GM12878 (cell line): Measurements from ENCODE around the gene CDH16. TPM values are rescaled to one million over a fixed set of nuclear protein-coding genes. Genes with fewer than 3 reads are reported as not detected.

Experiments used
- BCL3 ChIP-seq: IDR thresholded peaks from 2 replicates; pipeline ENCODE4 v1.6.1; 2011; ENCODE audit warnings: borderline replicate concordance, low read depth, mild to moderate bottlenecking, moderate library complexity, low read length; ENCODE audit not compliant: insufficient read depth, poor library complexity, severe bottlenecking
- BHLHE40 ChIP-seq, 2 experiments: fragments of 450-650 bp in 1 of 2; IDR thresholded peaks; 2 replicates each; pipeline ENCODE4 v1.6.1; 2011 to 2017; ENCODE audit warnings: low read depth in 2 of 2, borderline replicate concordance in 1 of 2, improper control_type of control experiment in 1 of 2, low read length in 1 of 2, mild to moderate bottlenecking in 1 of 2
- CHD2 ChIP-seq: IDR thresholded peaks from 2 replicates; pipeline ENCODE4 v1.6.1; 2011; ENCODE audit warnings: low read depth, low read length, improper control_type of control experiment, borderline replicate concordance
- CUX1 ChIP-seq: IDR thresholded peaks from 2 replicates; pipeline ENCODE4 v1.6.1; 2012; ENCODE audit warnings: improper control_type of control experiment, low read depth, low read length; ENCODE audit not compliant: insufficient replicate concordance
- ETV6 ChIP-seq, 2 experiments: fragments of 450-650 bp in 1 of 2; IDR thresholded peaks in 1 of 2; conservative IDR thresholded peaks in 1 of 2; 2 replicates each; pipeline ENCODE4 v1.6.1; 2014; ENCODE audit warnings: antibody characterized with exemption in 1 of 2, borderline replicate concordance in 1 of 2, low read depth in 1 of 2, mild to moderate bottlenecking in 1 of 2, moderate library complexity in 1 of 2
- HCFC1 ChIP-seq: fragments of 150-350 bp; IDR thresholded peaks from 2 replicates; pipeline ENCODE4 v1.6.1; 2014; ENCODE audit warnings: low read length
- HDAC6 ChIP-seq: fragments of 200-600 bp; sonication (generic); IDR thresholded peaks from one replicate; pipeline ENCODE4 v1.8.0; 2017; ENCODE audit warnings: antibody characterized with exemption; ENCODE audit not compliant: unreplicated experiment
- JUND ChIP-seq: IDR thresholded peaks from 2 replicates; pipeline ENCODE4 v1.6.1; 2012; ENCODE audit warnings: low read depth, mild to moderate bottlenecking, low read length, improper control_type of control experiment, moderate library complexity
- LARP7 ChIP-seq: fragments of 450-650 bp; IDR thresholded peaks from 2 replicates; pipeline ENCODE4 v1.6.1; 2017; ENCODE audit warnings: mild to moderate bottlenecking
- MEF2B ChIP-seq: fragments of 450-650 bp; IDR thresholded peaks from 2 replicates; pipeline ENCODE4 v1.6.1; 2018; ENCODE audit warnings: mild to moderate bottlenecking, moderate library complexity; ENCODE audit not compliant: partially characterized antibody, poor library complexity, severe bottlenecking
- MTA3 ChIP-seq: IDR thresholded peaks from 2 replicates; pipeline ENCODE4 v1.6.1; 2012; ENCODE audit warnings: low read length, inconsistent platforms, borderline replicate concordance
- NFYA ChIP-seq: IDR thresholded peaks from 2 replicates; pipeline ENCODE4 v1.6.1; 2011; ENCODE audit warnings: low read depth, mild to moderate bottlenecking, low read length, improper control_type of control experiment, borderline replicate concordance
- PKNOX1 ChIP-seq: fragments of 450-650 bp; IDR thresholded peaks from 2 replicates; pipeline ENCODE4 v1.6.1; 2016; ENCODE audit warnings: mild to moderate bottlenecking
- PML ChIP-seq: IDR thresholded peaks from 2 replicates; pipeline ENCODE4 v1.6.1; 2012; ENCODE audit warnings: low read length, inconsistent platforms
- POLR2AphosphoS5 ChIP-seq: IDR thresholded peaks from 2 replicates; pipeline ENCODE4 v1.6.1; 2011; ENCODE audit warnings: mild to moderate bottlenecking, low read length, inconsistent platforms
- SMAD5 ChIP-seq: IDR thresholded peaks from 2 replicates; pipeline ENCODE4 v1.6.1; 2016; ENCODE audit warnings: antibody characterized with exemption, low read depth
- ZBTB4 ChIP-seq: fragments of 450-650 bp; formaldehyde crosslinking; IDR thresholded peaks from 2 replicates; pipeline ENCODE4 v1.4.0; 2022; ENCODE audit warnings: mild to moderate bottlenecking, moderate library complexity
- ZNF384 ChIP-seq: IDR thresholded peaks from 2 replicates; pipeline ENCODE4 v1.6.1; 2012; ENCODE audit warnings: low read depth, mild to moderate bottlenecking, low read length, improper control_type of control experiment, borderline replicate concordance
- polyA plus RNA-seq, 11 experiments: library from polyadenylated mRNA; depleted of rRNA in 4 of 11; unstranded in 6 of 11; stranded (reverse) in 5 of 11; fragments of >200 nt; fragmentation: Nextera tagmentation in 4 of 11; fragmentation: Illumina TruSeq in 1 of 11; extraction: Ambion mirVana in 4 of 11; extraction: Trizol in 1 of 11; gene quantifications; 1 replicate in 1 of 11; 2 replicates in 10 of 11; pipeline versions ENCODE4 v1.2.1 to v1.2.3, GENCODE V29; 2011 to 2016; ENCODE audit warnings: inconsistent platforms in 2 of 11, missing spikeins in 2 of 11, low read depth in 1 of 11
- total RNA-seq, 4 experiments: library from RNA; depleted of rRNA in 3 of 4; stranded (reverse); fragments of >200 nt in 3 of 4; fragmentation: Illumina TruSeq in 1 of 4; extraction: Trizol in 1 of 4; gene quantifications; 2 replicates each; pipeline versions ENCODE4 v1.2.1 to v1.2.3, GENCODE V29; 2013 to 2021

The CDH16 gene
- total and polyA plus RNA-seq, 10 of the 15 experiments (the other 5 are each of a cell fraction or from before 2014, with no cell fraction given): 0.05 TPM; not detected in 9

- TF ChIP-seq CUX1: no peak
- TF ChIP-seq ZBTB4 (CRISPR knock-in tag): no peak
- peak in 1 of 2 experiments; percentile 56; a peak in 2 of 4 replicates for TF ChIP-seq BHLHE40 (IDR thresholded peaks at IDR 0.05; ENCODE audit: borderline replicate concordance in 1 of 2, low read depth in 2 of 2, low read length in 1 of 2)
- no peak for TF ChIP-seq ZNF384
- TF ChIP-seq HCFC1: no peak
- no peak for TF ChIP-seq JUND
- no peak for TF ChIP-seq MTA3
- no peak for TF ChIP-seq BCL3
- TF ChIP-seq PML: no peak
- no peak for TF ChIP-seq CHD2
- peak; percentile 66 for TF ChIP-seq LARP7
- no peak for TF ChIP-seq ETV6 (conservative IDR thresholded peaks at IDR 0.05 in 1 of 2, IDR thresholded peaks at IDR 0.05 in 1 of 2; ENCODE audit: borderline replicate concordance in 1 of 2, low read depth in 1 of 2)
- no peak for TF ChIP-seq SMAD5
- TF ChIP-seq MEF2B: no peak
- no peak for TF ChIP-seq NFYA
- no peak for TF ChIP-seq PKNOX1
- TF ChIP-seq POLR2AphosphoS5: no peak
- TF ChIP-seq HDAC6: no peak
Observed at GRCh38 chr16:66924527-66925321, 6.0 kb upstream of the CDH16 start (continued).
